GM23248 (cell line): ENCODE results near the gene HDAC9.

Experiments
- EZH2 ChIP-seq: fragments of 200-600 bp; sonication (generic); IDR thresholded peaks from 2 replicates; pipeline ENCODE4 v1.6.1; 2018; ENCODE audit warnings: antibody characterized with exemption, mild to moderate bottlenecking; ENCODE audit not compliant: insufficient read depth, poor library complexity, severe bottlenecking
- EZH2phosphoT487 ChIP-seq: fragments of 200-600 bp; sonication (generic); IDR thresholded peaks from 2 replicates; pipeline ENCODE4 v1.6.1; 2018; ENCODE audit warnings: antibody characterized with exemption, moderate library complexity, mild to moderate bottlenecking, low read depth; ENCODE audit not compliant: insufficient read depth

DNA sequence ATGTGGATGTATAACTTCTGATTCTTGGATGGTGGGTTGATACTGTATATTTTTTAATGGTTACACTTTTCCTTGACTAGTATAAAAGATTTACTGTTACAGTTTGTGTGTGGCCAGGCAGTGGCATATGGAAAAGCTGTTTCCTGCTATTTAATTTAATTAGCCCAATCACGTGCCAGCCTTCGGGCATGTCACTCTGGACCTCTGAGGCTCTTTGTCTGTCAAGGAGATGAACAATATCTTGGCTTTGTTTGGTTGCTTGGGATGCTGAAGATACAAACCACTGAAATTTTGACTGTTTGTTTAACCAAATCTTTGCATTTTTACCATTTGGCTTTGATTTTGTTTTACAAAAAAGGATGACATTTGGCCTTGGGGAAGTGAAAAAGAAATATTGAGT, 185.0 kb downstream of the HDAC9 start:
- TF ChIP-seq EZH2 = no peak
- no peak for TF ChIP-seq EZH2phosphoT487
